SU-DHL-6 (cell line): ENCODE results near the gene GMFB.
"Not testable (repeated sequence)": the region's sequence is repeated elsewhere in the genome, so short reads cannot be mapped to it uniquely, and the experiment has no call there.

ENCODE experiments used
- H2AFZ ChIP-seq: fragments of 200-600 bp; sonication (generic); 2 replicates; pipeline ENCODE4 v1.6.1; 2014; ENCODE audit warnings: low read depth, mild to moderate bottlenecking, moderate library complexity, mixed read lengths, antibody characterized with exemption, low read length; ENCODE audit not compliant: severe bottlenecking
- H3F3A ChIP-seq: fragments of 200-600 bp; shearing (Covaris generic); 2 replicates; pipeline ENCODE4 v1.6.0; 2016; ENCODE audit warnings: antibody characterized with exemption, mild to moderate bottlenecking; ENCODE audit not compliant: insufficient read depth
- H3K27ac ChIP-seq: fragments of 200-600 bp; sonication (generic); 2 replicates; pipeline ENCODE4 v1.5.1; 2016; ENCODE audit warnings: low read depth, mild to moderate bottlenecking, low read length, moderate library complexity, mixed read lengths
- H3K27me3 ChIP-seq: fragments of 200-600 bp; sonication (generic), shearing (Covaris generic); 2 replicates; pipeline ENCODE4 v1.6.0; 2014; ENCODE audit warnings: mild to moderate bottlenecking, low read length
- H3K36me3 ChIP-seq: fragments of 200-600 bp; sonication (generic); 2 replicates; pipeline ENCODE4 v1.6.1; 2014; ENCODE audit warnings: mild to moderate bottlenecking, low read length, mixed read lengths
- H3K4me2 ChIP-seq: fragments of 300-600, 200-600 bp; shearing (Covaris generic), sonication (generic); 2 replicates; pipeline ENCODE4 v1.6.0; 2014; ENCODE audit warnings: low read length, low read depth, mild to moderate bottlenecking; ENCODE audit not compliant: poor library complexity, severe bottlenecking
- H3K4me3 ChIP-seq: fragments of 200-600 bp; sonication (generic); 2 replicates; pipeline ENCODE4 v1.5.1; 2014; ENCODE audit warnings: antibody characterized with exemption, low read length, mild to moderate bottlenecking, mixed read lengths; ENCODE audit not compliant: insufficient read depth, poor library complexity, severe bottlenecking
- H3K79me2 ChIP-seq: fragments of 200-600 bp; sonication (generic); 2 replicates; pipeline ENCODE4 v1.6.1; 2014; ENCODE audit warnings: mild to moderate bottlenecking, low read length, moderate library complexity; ENCODE audit not compliant: insufficient read depth
- H3K9ac ChIP-seq: fragments of 200-600 bp; sonication (generic); 2 replicates; pipeline ENCODE4 v1.7.0; 2014; ENCODE audit warnings: mild to moderate bottlenecking, low read length
- H3K9me2 ChIP-seq: fragments of 200-600 bp; sonication (generic); replicated peaks from 2 replicates; pipeline ENCODE4 v1.6.1; 2014; ENCODE audit warnings: low read length; ENCODE audit not compliant: insufficient read depth
- H3K9me3 ChIP-seq: fragments of 200-600 bp; sonication (generic); 2 replicates; pipeline ENCODE4 v1.6.1; 2014; ENCODE audit warnings: low read length, mixed read lengths; ENCODE audit not compliant: insufficient read depth
- H4K20me1 ChIP-seq: fragments of 200-600 bp; sonication (generic); 2 replicates; pipeline ENCODE4 v1.6.1; 2014; ENCODE audit warnings: low read depth, mild to moderate bottlenecking, antibody characterized with exemption, low read length, moderate library complexity, mixed read lengths
- EZH2phosphoT487 ChIP-seq: fragments of 200-600 bp; sonication (generic), shearing (Covaris generic); conservative IDR thresholded peaks from 2 replicates; pipeline ENCODE4 v1.6.1; 2018; ENCODE audit warnings: mild to moderate bottlenecking, antibody characterized with exemption, low read length, moderate library complexity, mixed read lengths
- TF ChIP-seq, protein P1 (sequence below): fragments of 200-600 bp; sonication (generic); IDR thresholded peaks from one replicate; pipeline ENCODE4 v1.5.1; 2017; ENCODE audit warnings: antibody characterized with exemption, mild to moderate bottlenecking, low read length, moderate library complexity; ENCODE audit not compliant: insufficient read depth, poor library complexity, severe bottlenecking

Gene GMFB

DNA sequence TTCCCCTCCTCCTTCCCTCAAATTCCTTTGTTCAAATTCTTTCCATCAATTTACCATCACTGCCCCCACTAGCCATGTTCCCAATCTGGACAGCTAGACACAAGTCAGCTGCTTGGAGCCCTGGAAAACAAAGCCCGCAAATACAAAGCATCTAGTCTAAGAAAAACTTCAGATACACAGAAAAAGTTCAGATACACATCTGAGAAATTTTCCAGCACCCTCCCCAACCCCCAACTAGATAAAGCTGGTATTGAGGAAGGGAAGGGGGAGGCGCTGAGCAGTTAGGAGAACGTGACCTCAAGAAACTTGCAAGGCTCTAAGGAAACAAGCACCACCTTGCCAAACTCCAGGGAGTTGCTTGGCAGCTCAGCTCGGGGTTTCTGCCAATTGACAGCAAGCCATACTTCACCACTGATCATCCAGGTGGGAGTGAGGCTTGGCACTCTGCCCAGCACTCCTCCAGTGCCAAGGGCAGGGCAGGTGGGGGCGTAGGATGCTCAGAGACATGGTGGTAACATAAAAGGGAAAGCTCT is 42.6 kb downstream of the GMFB start:
- Histone ChIP-seq H3K4me2 (no peak overlapping the region), H3K4me3 (no peak overlapping the region)
- TF ChIP-seq, protein P1, sequence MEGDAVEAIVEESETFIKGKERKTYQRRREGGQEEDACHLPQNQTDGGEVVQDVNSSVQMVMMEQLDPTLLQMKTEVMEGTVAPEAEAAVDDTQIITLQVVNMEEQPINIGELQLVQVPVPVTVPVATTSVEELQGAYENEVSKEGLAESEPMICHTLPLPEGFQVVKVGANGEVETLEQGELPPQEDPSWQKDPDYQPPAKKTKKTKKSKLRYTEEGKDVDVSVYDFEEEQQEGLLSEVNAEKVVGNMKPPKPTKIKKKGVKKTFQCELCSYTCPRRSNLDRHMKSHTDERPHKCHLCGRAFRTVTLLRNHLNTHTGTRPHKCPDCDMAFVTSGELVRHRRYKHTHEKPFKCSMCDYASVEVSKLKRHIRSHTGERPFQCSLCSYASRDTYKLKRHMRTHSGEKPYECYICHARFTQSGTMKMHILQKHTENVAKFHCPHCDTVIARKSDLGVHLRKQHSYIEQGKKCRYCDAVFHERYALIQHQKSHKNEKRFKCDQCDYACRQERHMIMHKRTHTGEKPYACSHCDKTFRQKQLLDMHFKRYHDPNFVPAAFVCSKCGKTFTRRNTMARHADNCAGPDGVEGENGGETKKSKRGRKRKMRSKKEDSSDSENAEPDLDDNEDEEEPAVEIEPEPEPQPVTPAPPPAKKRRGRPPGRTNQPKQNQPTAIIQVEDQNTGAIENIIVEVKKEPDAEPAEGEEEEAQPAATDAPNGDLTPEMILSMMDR, result no peak
- TF ChIP-seq EZH2phosphoT487, result no peak

DNA sequence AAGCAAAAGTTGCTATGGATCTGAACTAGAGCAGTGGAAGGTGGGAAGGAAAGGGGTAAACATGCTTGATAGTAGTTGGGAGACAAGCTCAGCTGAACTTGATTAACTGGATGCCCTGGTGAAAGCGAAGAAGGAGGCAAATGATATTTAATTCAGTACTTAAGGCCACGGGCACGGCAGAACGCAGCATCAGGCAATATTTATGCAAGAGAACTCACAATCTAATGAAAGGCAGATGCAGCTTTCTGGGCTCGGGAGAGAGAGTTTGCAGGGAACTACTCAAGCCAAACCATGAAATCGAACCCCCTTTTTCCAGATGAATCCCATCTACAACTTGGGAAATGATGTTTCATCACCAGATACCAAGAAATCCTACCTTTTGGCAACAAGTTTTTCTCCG is 44.1 kb downstream of the GMFB start:
- H3F3A ChIP-seq, result no peaks in the 10 kb centered on the region
- no peaks in the 10 kb centered on the region for H4K20me1 ChIP-seq
- H3K27me3 ChIP-seq, result no peaks in the 10 kb centered on the region
- H2AFZ ChIP-seq, result no peak overlapping the region
- no peak for TF ChIP-seq EZH2phosphoT487
- TF ChIP-seq, protein P1, result no peak
- no peaks in the 10 kb centered on the region for H3K36me3 ChIP-seq
- no peak overlapping the region for H3K4me2 ChIP-seq
- no peaks in the 10 kb centered on the region for H3K9me3 ChIP-seq
- peaks cover 11% of the 10 kb centered on the region for H3K79me2 ChIP-seq
- H3K27ac ChIP-seq, result no peak overlapping the region
- H3K9ac ChIP-seq, result no peak overlapping the region
- no peak overlapping the region for H3K4me3 ChIP-seq
- H3K9me2 ChIP-seq, result no peaks in the 10 kb centered on the region

More for the DNA sequence above, 42.6 kb downstream of the GMFB start:
- Histone ChIP-seq H3K9ac (no peak overlapping the region), H3K79me2 (no peaks in the 10 kb centered on the region), H4K20me1 (no peaks in the 10 kb centered on the region), H2AFZ (no peak overlapping the region), H3K27me3 (no peaks in the 10 kb centered on the region), H3K9me3 (no peaks in the 10 kb centered on the region), H3F3A (no peaks in the 10 kb centered on the region), H3K27ac (no peak overlapping the region), H3K9me2 (no peaks in the 10 kb centered on the region), H3K36me3 (no peaks in the 10 kb centered on the region)

DNA sequence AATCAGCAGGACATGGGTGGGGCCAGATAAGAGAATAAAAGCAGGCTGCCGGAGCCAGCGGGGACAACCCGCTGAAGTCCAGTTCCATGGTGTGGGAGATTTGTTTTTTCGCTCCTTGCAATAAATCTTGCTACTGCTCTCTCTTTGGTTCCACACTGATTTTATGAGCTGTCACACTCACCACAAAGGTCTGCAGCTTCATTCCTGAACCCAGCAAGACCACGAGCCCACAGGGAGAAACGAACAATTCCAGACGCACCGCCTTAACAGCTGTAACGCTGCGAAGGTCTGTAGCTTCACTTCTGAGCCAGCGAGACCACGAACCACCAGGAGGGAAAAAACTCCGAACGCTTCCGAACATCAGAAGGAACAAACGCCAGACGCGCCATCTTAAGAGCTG is 44.8 kb downstream of the GMFB start:
- Histone ChIP-seq H4K20me1 (no peaks in the 10 kb centered on the region), H3K9me3 (no peaks in the 10 kb centered on the region), H3K79me2 (peaks cover 18% of the 10 kb centered on the region), H3K27ac (no peak overlapping the region), H3K9me2 (no peaks in the 10 kb centered on the region), H3K27me3 (no peaks in the 10 kb centered on the region), H3K9ac (no peak overlapping the region), H3F3A (no peaks in the 10 kb centered on the region), H2AFZ (no peak overlapping the region), H3K4me3 (no peak overlapping the region), H3K4me2 (no peak overlapping the region), H3K36me3 (no peaks in the 10 kb centered on the region)
- TF ChIP-seq, protein P1, result no peak
- no peak for TF ChIP-seq EZH2phosphoT487

DNA sequence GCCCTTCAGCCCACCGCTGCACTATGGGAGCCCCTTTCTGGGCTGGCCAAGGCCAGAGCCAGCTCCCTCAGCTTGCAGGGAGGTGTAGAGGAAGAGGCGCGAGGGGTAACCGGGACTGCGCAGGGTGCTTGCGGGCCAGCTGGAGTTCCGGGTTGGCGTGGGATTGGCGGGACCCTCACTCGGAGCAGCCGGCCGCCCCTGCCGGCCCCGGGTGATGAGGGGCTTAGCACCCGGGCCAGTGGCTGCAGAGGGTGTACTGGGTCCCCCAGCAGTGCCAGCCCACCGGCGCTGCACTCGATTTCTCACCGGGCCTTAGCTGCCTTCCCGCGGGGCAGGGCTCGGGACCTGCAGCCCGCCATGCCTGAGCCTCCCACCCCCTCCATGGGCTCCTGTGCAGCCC is 45.8 kb downstream of the GMFB start:
- H3K79me2 ChIP-seq, result peaks cover 29% of the 10 kb centered on the region
- not testable (repeated sequence) for H3K4me2 ChIP-seq, H3K9me2 ChIP-seq, H3K27me3 ChIP-seq, H3K9ac ChIP-seq, H3F3A ChIP-seq, H4K20me1 ChIP-seq, H3K36me3 ChIP-seq, H3K4me3 ChIP-seq, H2AFZ ChIP-seq, H3K9me3 ChIP-seq, H3K27ac ChIP-seq
